ENCODE measurements around the gene CDH4. TPM values are rescaled to one million over a fixed set of nuclear protein-coding genes. Genes with fewer than 3 reads are reported as not detected.

The CDH4 gene
- total RNA-seq, 1 donor from 2014 or later: 8.3 TPM

DNA sequence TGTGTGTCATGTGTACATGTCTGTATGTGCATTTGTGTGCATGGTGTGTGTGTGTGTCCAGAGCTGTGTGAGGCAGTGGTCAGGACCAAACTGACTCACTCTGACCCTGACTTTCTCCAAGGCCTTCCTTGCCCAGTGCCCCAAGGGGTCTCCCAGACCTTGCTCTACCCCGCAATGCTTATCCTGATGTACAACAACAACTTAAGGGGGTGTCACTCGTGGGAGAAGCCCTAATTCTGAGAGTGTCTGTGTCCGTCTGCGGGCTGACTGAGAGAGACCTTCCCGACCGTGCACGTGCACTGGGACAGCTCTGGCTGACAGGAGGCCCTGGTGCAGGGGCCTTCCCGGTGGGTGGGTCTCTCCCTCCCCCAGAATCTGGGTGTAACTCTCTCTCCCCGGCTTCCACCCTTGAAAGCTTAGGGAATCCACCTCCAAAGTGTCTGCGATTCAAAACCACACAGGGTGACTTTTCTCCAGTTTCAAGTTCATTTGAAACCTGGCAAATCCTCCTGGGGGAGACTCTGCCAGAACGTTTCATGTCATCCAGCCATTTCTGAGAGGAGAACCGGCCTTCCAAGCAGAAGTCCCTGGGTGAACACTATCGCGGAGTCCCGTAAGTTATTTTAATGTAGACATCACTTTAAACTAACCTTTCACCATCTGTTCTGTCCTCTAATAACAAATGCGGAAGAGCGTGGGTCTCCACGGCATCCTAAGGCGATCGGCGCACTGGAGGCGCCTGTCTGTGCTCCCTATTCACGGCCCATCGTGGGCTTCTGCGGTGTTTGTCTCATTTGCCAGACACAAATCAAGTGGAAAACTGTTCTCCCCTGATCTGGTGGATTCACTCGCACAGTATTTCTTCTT, 588.1 kb downstream of the CDH4 start:
- H3K27me3 Mint-ChIP-seq: no peaks in the 10 kb centered on the region
- no peaks in the 10 kb centered on the region for H3K4me1 Mint-ChIP-seq (ENCODE audit: unreplicated experiment)
- H3K36me3 Mint-ChIP-seq: no peaks in the 10 kb centered on the region
- H3K4me3 Mint-ChIP-seq: no peak overlapping the region
- no peak for DNase-seq (ENCODE audit: extremely low spot score, unreplicated experiment)
- no peaks in the 10 kb centered on the region for H3K9me3 Mint-ChIP-seq
- no peak overlapping the region for H3K27ac Mint-ChIP-seq
- TF ChIP-seq, protein P1, sequence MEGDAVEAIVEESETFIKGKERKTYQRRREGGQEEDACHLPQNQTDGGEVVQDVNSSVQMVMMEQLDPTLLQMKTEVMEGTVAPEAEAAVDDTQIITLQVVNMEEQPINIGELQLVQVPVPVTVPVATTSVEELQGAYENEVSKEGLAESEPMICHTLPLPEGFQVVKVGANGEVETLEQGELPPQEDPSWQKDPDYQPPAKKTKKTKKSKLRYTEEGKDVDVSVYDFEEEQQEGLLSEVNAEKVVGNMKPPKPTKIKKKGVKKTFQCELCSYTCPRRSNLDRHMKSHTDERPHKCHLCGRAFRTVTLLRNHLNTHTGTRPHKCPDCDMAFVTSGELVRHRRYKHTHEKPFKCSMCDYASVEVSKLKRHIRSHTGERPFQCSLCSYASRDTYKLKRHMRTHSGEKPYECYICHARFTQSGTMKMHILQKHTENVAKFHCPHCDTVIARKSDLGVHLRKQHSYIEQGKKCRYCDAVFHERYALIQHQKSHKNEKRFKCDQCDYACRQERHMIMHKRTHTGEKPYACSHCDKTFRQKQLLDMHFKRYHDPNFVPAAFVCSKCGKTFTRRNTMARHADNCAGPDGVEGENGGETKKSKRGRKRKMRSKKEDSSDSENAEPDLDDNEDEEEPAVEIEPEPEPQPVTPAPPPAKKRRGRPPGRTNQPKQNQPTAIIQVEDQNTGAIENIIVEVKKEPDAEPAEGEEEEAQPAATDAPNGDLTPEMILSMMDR (conservative IDR thresholded peaks at IDR 0.05): no peak

GRCh38 chr20:61840779-61841455, 588.9 kb downstream of the CDH4 start:
- TF ChIP-seq, protein P1 (conservative IDR thresholded peaks at IDR 0.05): no peak
- Mint-ChIP-seq H3K27me3 (no peaks in the 10 kb centered on the region), H3K27ac (no peak overlapping the region), H3K36me3 (no peaks in the 10 kb centered on the region), H3K9me3 (no peaks in the 10 kb centered on the region), H3K4me1 (ENCODE audit: unreplicated experiment) (no peaks in the 10 kb centered on the region), H3K4me3 (no peak overlapping the region)
- DNase-seq (ENCODE audit: extremely low spot score, unreplicated experiment): no peak

DNA sequence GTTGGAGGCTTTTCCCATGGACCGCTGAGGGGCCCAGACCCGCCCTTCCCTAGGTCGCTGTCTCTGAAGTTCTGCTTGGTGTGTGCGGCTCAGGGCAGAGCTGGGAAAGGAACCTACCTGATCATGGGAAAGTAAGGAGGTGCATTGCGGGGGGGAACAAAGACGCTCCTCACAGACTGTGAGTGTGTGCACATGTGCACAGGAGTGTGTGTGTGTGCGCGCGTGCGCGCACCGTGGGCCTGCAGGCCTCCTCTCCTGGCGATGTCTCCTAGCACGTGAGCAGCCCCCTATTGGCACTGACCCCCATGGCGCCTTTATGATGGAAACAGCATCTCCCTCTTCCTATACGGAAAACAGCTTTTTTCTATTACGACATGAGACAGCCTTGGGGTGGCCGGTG, 589.5 kb downstream of the CDH4 start:
- H3K9me3 Mint-ChIP-seq: no peaks in the 10 kb centered on the region
- TF ChIP-seq, protein P1 (conservative IDR thresholded peaks at IDR 0.05): no peak

DNA sequence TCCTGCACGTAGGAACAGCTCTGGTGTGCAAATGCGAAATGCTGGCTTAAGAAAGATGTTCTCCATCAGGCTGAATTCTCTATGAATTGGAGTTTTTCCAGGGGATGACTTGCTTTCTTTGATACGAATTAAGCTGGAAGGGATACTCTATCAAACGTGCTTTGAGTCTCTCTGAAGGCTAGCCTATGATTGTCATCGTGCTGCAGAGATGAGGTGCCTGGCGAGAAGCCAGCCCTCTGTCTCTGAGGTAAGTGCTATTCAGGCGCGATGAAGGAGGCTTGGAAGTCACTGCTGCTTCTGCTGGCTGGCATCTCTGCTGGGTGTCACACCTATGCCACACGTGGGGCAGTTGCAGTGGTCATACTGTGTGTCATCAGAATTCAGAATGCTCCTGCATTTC, 589.9 kb downstream of the CDH4 start:
- H3K4me1 Mint-ChIP-seq (ENCODE audit: unreplicated experiment): no peaks in the 10 kb centered on the region
- no peak overlapping the region for H3K27ac Mint-ChIP-seq
- H3K4me3 Mint-ChIP-seq: no peak overlapping the region
- H3K36me3 Mint-ChIP-seq: no peaks in the 10 kb centered on the region
- H3K9me3 Mint-ChIP-seq: no peaks in the 10 kb centered on the region
- peaks cover 3% of the 10 kb centered on the region for H3K27me3 Mint-ChIP-seq
- TF ChIP-seq, protein P1 (conservative IDR thresholded peaks at IDR 0.05): no peak
- DNase-seq (ENCODE audit: extremely low spot score, unreplicated experiment): no peak

More for the DNA sequence above, 589.5 kb downstream of the CDH4 start:
- Mint-ChIP-seq H3K4me3 (no peak overlapping the region), H3K4me1 (ENCODE audit: unreplicated experiment) (no peaks in the 10 kb centered on the region), H3K36me3 (no peaks in the 10 kb centered on the region), H3K27me3 (peaks cover 3% of the 10 kb centered on the region), H3K27ac (no peak overlapping the region)
- DNase-seq (ENCODE audit: extremely low spot score, unreplicated experiment): no peak

- H3K4me3 Mint-ChIP-seq: no peak overlapping the region
- no peaks in the 10 kb centered on the region for H3K4me1 Mint-ChIP-seq (ENCODE audit: unreplicated experiment)
- TF ChIP-seq, protein P1 (conservative IDR thresholded peaks at IDR 0.05): no peak
- no peaks in the 10 kb centered on the region for H3K36me3 Mint-ChIP-seq
- no peaks in the 10 kb centered on the region for H3K9me3 Mint-ChIP-seq
- H3K27ac Mint-ChIP-seq: no peak overlapping the region
- DNase-seq (ENCODE audit: extremely low spot score, unreplicated experiment): no peak
- H3K27me3 Mint-ChIP-seq: peaks cover 6% of the 10 kb centered on the region
Measured at GRCh38 chr20:61844621-61845020, 592.6 kb downstream of the CDH4 start.
